H1 (cell line): Measurements from ENCODE around the gene RFK. TPM values are rescaled to one million over a fixed set of nuclear protein-coding genes. Genes with fewer than 3 reads are reported as not detected.
"Not testable (repeated sequence)": the region's sequence is repeated elsewhere in the genome, so short reads cannot be mapped to it uniquely, and the experiment has no call there.

ENCODE experiments used
- CTCF ChIA-PET: fragments of 300-600 bp; sonication (Branson Sonifier 250); formaldehyde crosslinking; loops from one replicate; lab custom pipeline; 2021; ENCODE audit not compliant: partially characterized antibody; lab: Charles Lee
- POLR2A ChIA-PET: fragments of 300-600 bp; sonication (Branson Sonifier 250); formaldehyde crosslinking; loops from one replicate; lab custom pipeline; 2021; ENCODE audit warnings: inconsistent platforms; ENCODE audit not compliant: partially characterized antibody; lab: Charles Lee
- DNase-seq, 2 experiments: peaks; one replicate each; pipeline versions ENCODE4 v3.0.0 to v3.0.0-alpha.2; 2010 to 2022; ENCODE audit warnings: low spot score in 2 of 2, low read depth in 1 of 2, mixed read lengths in 1 of 2
- FAIRE-seq: peaks from 2 replicates; lab custom pipeline; 2011; peaks lifted over from hg19 to GRCh38; lab: Jason Lieb, UNC
- H2AFZ ChIP-seq: 2 replicates; pipeline ENCODE4 v1.8.1; 2012; ENCODE audit warnings: low read length, inconsistent platforms
- H2AK5ac ChIP-seq: 2 replicates; pipeline ENCODE4 v1.6.1; 2013; ENCODE audit warnings: low read depth, low read length
- H2BK120ac ChIP-seq: replicated peaks from 2 replicates; pipeline ENCODE3; 2013; ENCODE audit warnings: low read depth, low read length, inconsistent platforms
- H2BK12ac ChIP-seq: 2 replicates; pipeline ENCODE4 v1.6.1; 2013; ENCODE audit warnings: low read depth, low read length
- H2BK15ac ChIP-seq: 2 replicates; pipeline ENCODE4 v1.6.1; 2013; ENCODE audit warnings: low read length
- H2BK20ac ChIP-seq: 2 replicates; pipeline ENCODE4 v1.6.1; 2013; ENCODE audit warnings: low read length
- H2BK5ac ChIP-seq: 2 replicates; pipeline ENCODE4 v1.6.1; 2013; ENCODE audit warnings: low read depth, low read length
- H3K14ac ChIP-seq: 2 replicates; pipeline ENCODE4 v1.6.1; 2013; ENCODE audit warnings: inconsistent platforms; ENCODE audit not compliant: insufficient read length
- H3K18ac ChIP-seq: 2 replicates; pipeline ENCODE4 v1.6.1; 2013; ENCODE audit warnings: low read length; ENCODE audit errors: extremely low read depth
- H3K23ac ChIP-seq: 2 replicates; pipeline ENCODE4 v1.6.1; 2013; ENCODE audit warnings: inconsistent platforms; ENCODE audit not compliant: insufficient read length
- H3K23me2 ChIP-seq: 2 replicates; pipeline ENCODE4 v1.6.1; 2013; ENCODE audit warnings: low read depth, low read length
- H3K27ac ChIP-seq: 2 replicates; pipeline ENCODE4 v1.6.1; 2011; ENCODE audit warnings: low read depth, low read length, inconsistent platforms
- H3K27me3 ChIP-seq, 4 experiments: replicated peaks in 1 of 4; 1 replicate in 1 of 4; 2 replicates in 3 of 4; pipeline versions ENCODE4 v1.6.1 to v1.8.1; 2011 to 2013; ENCODE audit warnings: low read length in 3 of 4, mild to moderate bottlenecking in 3 of 4, inconsistent platforms in 2 of 4, mixed read lengths in 2 of 4, moderate library complexity in 1 of 4; ENCODE audit not compliant: control insufficient read depth in 3 of 4, insufficient read depth in 3 of 4; ENCODE audit errors: extremely low read depth in 1 of 4
- H3K36me3 ChIP-seq, 4 experiments: 2 replicates each; pipeline versions ENCODE4 v1.6.1 to v1.8.1; 2011 to 2013; ENCODE audit warnings: mild to moderate bottlenecking in 4 of 4, low read length in 3 of 4, moderate library complexity in 2 of 4, control low read depth in 1 of 4, inconsistent platforms in 1 of 4; ENCODE audit not compliant: insufficient read depth in 4 of 4, control insufficient read depth in 2 of 4
- H3K4ac ChIP-seq: replicated peaks from 2 replicates; pipeline ENCODE3; 2013; ENCODE audit warnings: low read length, low read depth, mixed read lengths, inconsistent platforms; ENCODE audit not compliant: insufficient read length
- H3K4me1 ChIP-seq, 4 experiments: replicated peaks in 1 of 4; 1 replicate in 1 of 4; 2 replicates in 3 of 4; pipeline versions ENCODE4 v1.6.1 to v1.8.1; 2011 to 2013; ENCODE audit warnings: low read length in 3 of 4, inconsistent platforms in 2 of 4, mixed read lengths in 1 of 4; ENCODE audit not compliant: insufficient read depth in 4 of 4, control insufficient read depth in 3 of 4
- H3K4me2 ChIP-seq, 2 experiments: 2 replicates each; pipeline versions ENCODE4 v1.6.1 to v1.8.1; 2011 to 2013; ENCODE audit warnings: low read depth in 2 of 2, low read length in 2 of 2, control low read depth in 1 of 2, inconsistent platforms in 1 of 2, mild to moderate bottlenecking in 1 of 2; ENCODE audit not compliant: insufficient read depth in 1 of 2
- H3K4me3 ChIP-seq, 4 experiments: fragments of 200-600, 300-600 bp in 1 of 4; sonication (generic), shearing (Covaris generic), sonication (Bioruptor Twin) in 1 of 4; 2 replicates each; pipeline versions ENCODE4 v1.5.1 to v1.8.1; 2011 to 2016; ENCODE audit warnings: low read length in 4 of 4, low read depth in 3 of 4, control low read depth in 2 of 4, inconsistent platforms in 2 of 4, mild to moderate bottlenecking in 2 of 4, mixed read lengths in 1 of 4, moderate library complexity in 1 of 4; ENCODE audit not compliant: insufficient read depth in 2 of 4; ENCODE audit errors: extremely low read depth in 1 of 4
- H3K56ac ChIP-seq: replicated peaks from 2 replicates; pipeline ENCODE3; 2013; ENCODE audit warnings: low read depth, mild to moderate bottlenecking, mixed read lengths, low read length, inconsistent platforms; ENCODE audit not compliant: insufficient read length
- H3K79me1 ChIP-seq: 2 replicates; pipeline ENCODE4 v1.6.1; 2013; ENCODE audit warnings: low read depth, low read length, control low read depth
- H3K79me2 ChIP-seq, 2 experiments: 2 replicates each; pipeline versions ENCODE4 v1.6.1 to v1.8.1; 2012 to 2013; ENCODE audit warnings: low read length in 2 of 2, mild to moderate bottlenecking in 2 of 2, inconsistent platforms in 1 of 2; ENCODE audit not compliant: insufficient read depth in 2 of 2, control insufficient read depth in 1 of 2
- H3K9ac ChIP-seq, 4 experiments: replicated peaks in 1 of 4; 1 replicate in 1 of 4; 2 replicates in 3 of 4; pipeline versions ENCODE4 v1.6.1 to v1.8.1; 2011 to 2013; ENCODE audit warnings: low read depth in 3 of 4, low read length in 3 of 4, control low read depth in 2 of 4, mild to moderate bottlenecking in 2 of 4, moderate library complexity in 2 of 4, inconsistent platforms in 1 of 4; ENCODE audit errors: extremely low read depth in 1 of 4
- H3K9me3 ChIP-seq, 2 experiments: 2 replicates each; pipeline versions ENCODE4 v1.6.1 to v1.8.1; 2012 to 2013; ENCODE audit warnings: mild to moderate bottlenecking in 2 of 2, moderate library complexity in 2 of 2, control low read depth in 1 of 2, inconsistent platforms in 1 of 2, low read depth in 1 of 2, low read length in 1 of 2, mixed read lengths in 1 of 2; ENCODE audit not compliant: insufficient read depth in 2 of 2
- H4K20me1 ChIP-seq, 2 experiments: replicated peaks in 1 of 2; 2 replicates each; pipeline versions ENCODE3 to v1.8.1; 2011 to 2013; ENCODE audit warnings: inconsistent platforms in 2 of 2, low read length in 2 of 2, mild to moderate bottlenecking in 1 of 2; ENCODE audit not compliant: insufficient read depth in 2 of 2, control insufficient read depth in 1 of 2
- H4K5ac ChIP-seq: 2 replicates; pipeline ENCODE4 v1.6.1; 2013; ENCODE audit warnings: low read length, low read depth, mixed read lengths, inconsistent platforms; ENCODE audit not compliant: insufficient read length
- H4K8ac ChIP-seq: 2 replicates; pipeline ENCODE4 v1.8.0; 2013; ENCODE audit warnings: mild to moderate bottlenecking, moderate library complexity, low read length, inconsistent platforms; ENCODE audit not compliant: insufficient read depth; ENCODE audit errors: extremely low read depth
- H4K91ac ChIP-seq: replicated peaks from 2 replicates; pipeline ENCODE3; 2013; ENCODE audit warnings: low read length, mixed read lengths, inconsistent platforms; ENCODE audit not compliant: insufficient read length
- WGBS, 2 experiments: shearing (Covaris generic) in 1 of 2; methylation state at CpG; one replicate each; pipeline versions ENCODE4 v1.1.6 to v1.1.7; 2013 to 2015; ENCODE audit warnings: low lambda C conversion rate in 2 of 2, mixed read lengths in 2 of 2, inconsistent platforms in 1 of 2, low coverage in 1 of 2, missing lambda C conversion rate in 1 of 2; ENCODE audit not compliant: insufficient replicate concordance in 2 of 2, insufficient coverage in 1 of 2, insufficient read length in 1 of 2; ENCODE audit errors: extremely low coverage in 1 of 2, missing lambda C conversion rate in 1 of 2; 5-methylcytosine and 5-hydroxymethylcytosine counted together
- polyA plus RNA-seq, 7 experiments: library from polyadenylated mRNA; depleted of rRNA in 3 of 7; stranded (reverse) in 5 of 7; unstranded in 2 of 7; fragments of >200 nt in 5 of 7; fragments of 200-250 nt in 2 of 7; gene quantifications; 1 replicate in 5 of 7; 2 replicates in 1 of 7; 4 replicates in 1 of 7; pipeline versions ENCODE4 v1.2.1 to v1.2.3, GENCODE V29; 2011 to 2013; ENCODE audit warnings: missing spikeins in 2 of 7, mixed read lengths in 2 of 7
- total RNA-seq: library from RNA; stranded (reverse); fragmentation: NEBNext Ultra II Directional; extraction: Animal tissue kit (Norgen Biotek cat#: 25700); gene quantifications from 2 replicates; pipeline ENCODE4 v1.2.1, GENCODE V29; 2021

Gene RFK
- total and polyA plus RNA-seq, 2 of the 8 experiments (the other 6 are each of a cell fraction or from before 2014, with no cell fraction given), result 4.3 to 10.6 TPM

GRCh38 chr9:76434897-76435296 is 40.7 kb upstream of the RFK start:
- H3K23me2 ChIP-seq, H3K4me2 ChIP-seq, H3K14ac ChIP-seq, H3K4me3 ChIP-seq, H3K27ac ChIP-seq, H3K4me1 ChIP-seq, H3K79me2 ChIP-seq, H2AFZ ChIP-seq, POLR2A ChIA-PET, H3K9me3 ChIP-seq, H3K4ac ChIP-seq, H4K5ac ChIP-seq, H3K79me1 ChIP-seq, H3K36me3 ChIP-seq, H2AK5ac ChIP-seq, H3K18ac ChIP-seq, H2BK15ac ChIP-seq, H3K56ac ChIP-seq, H3K9ac ChIP-seq, DNase-seq, H2BK20ac ChIP-seq, H4K8ac ChIP-seq, FAIRE-seq, H3K27me3 ChIP-seq, H4K20me1 ChIP-seq, H2BK120ac ChIP-seq, H4K91ac ChIP-seq, H2BK12ac ChIP-seq, H3K23ac ChIP-seq, H2BK5ac ChIP-seq: not testable (repeated sequence)
- 88% methylated on average over 6 of the region's 6 CpGs; no CpG with 5 or more reads in 1 of the 2 experiments for WGBS, 2 experiments
- CTCF ChIA-PET, result interaction anchor here (0.9 to 4.1 kb wide), 2 partner anchors 9 to 14 kb away, joined by 4 to 23 read pairs; no protein-coding TSS in a partner anchor
